ENCODE data around the gene CFAP46. TPM values are rescaled to one million over a fixed set of nuclear protein-coding genes. Genes with fewer than 3 reads are reported as not detected.

The CFAP46 gene
- total and polyA plus RNA-seq, 9 of the 15 experiments (the other 6 are each of a cell fraction or from before 2014, with no cell fraction given) = not detected

- Histone ChIP-seq H3K4me1 (replicated peaks in 1 of 2; ENCODE audit: control insufficient read depth in 2 of 2, insufficient read depth in 2 of 2, low read length in 2 of 2) (peaks cover 0 to 7% of the 10 kb centered on the region in 2 experiments; a peak in 1 of 5 replicates), H4K20me1 (replicated peaks; ENCODE audit: control insufficient read depth, insufficient read depth, low read length) (no peaks in the 10 kb centered on the region), H3K27ac (ENCODE audit: extremely low read depth, low read depth, low read length) (no peak overlapping the region), H2AFZ (ENCODE audit: low read depth, low read length) (no peak overlapping the region), H3K79me2 (ENCODE audit: control insufficient read depth, insufficient read depth, low read length) (no peaks in the 10 kb centered on the region), H3K9me1 (ENCODE audit: control insufficient read depth, insufficient read depth, low read length) (no peaks in the 10 kb centered on the region), H3K9me3 (replicated peaks; ENCODE audit: control insufficient read depth, insufficient read depth, low read depth, low read length) (no peaks in the 10 kb centered on the region), H3K4me3 (no peak overlapping the region), H3K4me2 (ENCODE audit: insufficient read depth, low read length) (no peak overlapping the region), H3K9ac (ENCODE audit: insufficient read depth in 1 of 2, low read depth in 2 of 2, low read length in 2 of 2) (no peak overlapping the region), H3K27me3 (ENCODE audit: control insufficient read depth in 2 of 2, insufficient read depth in 2 of 2, low read length in 2 of 2) (peaks cover 0 to 13% of the 10 kb centered on the region in 2 experiments; a peak in 1 of 5 replicates), H3K36me3 (ENCODE audit: control insufficient read depth, insufficient read depth, low read length) (no peaks in the 10 kb centered on the region)
- BruUV-seq (replicated peaks) = no TSS peak
- ATAC-seq (no peak), DNase-seq (ENCODE audit: extremely low read depth in 1 of 4, low spot score in 3 of 4) (no peak), FAIRE-seq (no peak)
- TF ChIP-seq NFATC3 (IDR thresholded peaks at IDR 0.05) (no peak), HMGXB4 (CRISPR knock-in tag; IDR thresholded peaks at IDR 0.05) (no peak), POLR2AphosphoS2 (IDR thresholded peaks at IDR 0.05; ENCODE audit: low read length) (no peak), PYGO2 (tag; IDR thresholded peaks at IDR 0.05) (no peak), KLF16 (IDR thresholded peaks at IDR 0.05) (no peak)
- 29% methylated on average over 5 of the region's 18 CpGs for WGBS (ENCODE audit: insufficient coverage, low coverage, missing lambda C conversion rate)
- POLR2A ChIA-PET = no interaction called here
- intact Hi-C loops (cut with micrococcal nuclease) = no loop called here
- CTCF ChIA-PET (ENCODE audit: low intra/inter-chr PET ratio) = no interaction called here
- in situ Hi-C loops (cut with MboI) = no loop called here
Measured at GRCh38 chr10:132835848-132836233, 106.5 kb downstream of the CFAP46 start.
